ENCODE results near the gene RAD51B. TPM values are rescaled to one million over a fixed set of nuclear protein-coding genes. Genes with fewer than 3 reads are reported as not detected.

Gene RAD51B
- total RNA-seq, 1 experiment from 2014 or later, result 16.7 TPM

- Histone ChIP-seq H2BK120ac (ENCODE audit: low read depth, low read length, poor library complexity, severe bottlenecking) (no peak overlapping the region), H3K4ac (ENCODE audit: low read depth, low read length) (no peak overlapping the region), H3K23me2 (ENCODE audit: insufficient read length, low read depth, low read length, poor library complexity, severe bottlenecking) (no peaks in the 10 kb centered on the region), H4K91ac (ENCODE audit: insufficient read length, low read depth, low read length) (no peak overlapping the region), H2AFZ (ENCODE audit: low read length) (no peak overlapping the region), H3K4me2 (ENCODE audit: insufficient read depth, insufficient read length, low read length) (no peak overlapping the region), H3K79me2 (ENCODE audit: insufficient read depth, low read length) (no peaks in the 10 kb centered on the region), H2BK5ac (ENCODE audit: insufficient read length, low read length) (no peak overlapping the region), H3K4me1 (ENCODE audit: insufficient read depth, low read length) (0 out of 2 replicates have a peak, but pooled peaks cover 2% of the 10 kb centered on the region), H3K79me1 (ENCODE audit: insufficient read depth, low read depth, low read length, poor library complexity, severe bottlenecking) (no peaks in the 10 kb centered on the region), H3K18ac (ENCODE audit: insufficient read length, low read depth, low read length) (no peak overlapping the region), H2AK5ac (ENCODE audit: insufficient read length, low read length) (no peak overlapping the region), H3T11ph (ENCODE audit: low read length) (no peak overlapping the region), H3K56ac (ENCODE audit: insufficient read length, low read depth, low read length) (no peak overlapping the region), H4K20me1 (ENCODE audit: control insufficient read depth, insufficient read depth, insufficient read length) (no peaks in the 10 kb centered on the region), H2BK12ac (ENCODE audit: insufficient read length, low read depth, low read length) (no peak overlapping the region), H2BK20ac (ENCODE audit: low read depth, low read length, poor library complexity, severe bottlenecking) (no peak overlapping the region), H3K23ac (ENCODE audit: insufficient read length, low read depth, low read length) (no peak overlapping the region), H2BK15ac (ENCODE audit: low read depth, low read length) (no peak overlapping the region), H3K9me3 (ENCODE audit: control insufficient read depth, low read depth, low read length) (no peaks in the 10 kb centered on the region), H4K8ac (replicated peaks; ENCODE audit: insufficient read length, low read depth, low read length) (no peak overlapping the region), H3K27me3 (ENCODE audit: insufficient read depth, low read length) (no peaks in the 10 kb centered on the region), H3K14ac (ENCODE audit: insufficient read depth, low read length) (no peak overlapping the region), H3K9ac (ENCODE audit: extremely low read depth, insufficient read length, low read length) (no peak overlapping the region), H3K27ac (ENCODE audit: insufficient read length, low read depth, low read length) (no peak overlapping the region), H4K5ac (ENCODE audit: insufficient read length, low read depth, low read length) (no peak overlapping the region)
- Mint-ChIP-seq H3K4me3 (no peak overlapping the region), H3K9me3 (no peaks in the 10 kb centered on the region), H3K27ac (no peak overlapping the region), H3K36me3 (ENCODE audit: insufficient read depth in 1 of 3, low read depth in 3 of 3) (no peaks in the 10 kb centered on the region), H3K4me1 (no peaks in the 10 kb centered on the region), H3K27me3 (ENCODE audit: low read depth) (no peaks in the 10 kb centered on the region)
- WGBS (ENCODE audit: extremely low coverage, insufficient read length, low lambda C conversion rate), result no CpG with 5 or more reads among the region's 4 CpGs
- TF ChIP-seq CTCF (conservative IDR thresholded peaks at IDR 0.05), result no peak
- no peak for DNase-seq
Observed at GRCh38 chr14:67916430-67916829, 96.9 kb downstream of the RAD51B start.
